Calu3 (cell line): Measurements from ENCODE around the gene LRP2. TPM values are rescaled to one million over a fixed set of nuclear protein-coding genes. Genes with fewer than 3 reads are reported as not detected.
A peak's percentile ranks its signal among the peaks of the same experiment; 100 is the strongest.

Source experiments
- BruUV-seq: library from RNA; stranded (reverse); fragments of 400-500 nt; replicated peaks from 2 replicates; lab custom pipeline; 2021; lab: Mats Ljungman, UMichigan
- CTCF ChIA-PET: fragments of 300-600 bp; sonication (Branson Sonifier 250); formaldehyde crosslinking; loops from one replicate; lab custom pipeline; 2022; ENCODE audit warnings: antibody characterized with exemption; lab: Charles Lee
- DNase-seq: peaks from one replicate; pipeline ENCODE4 v3.0.0; 2022
- H3K27ac Mint-ChIP-seq: one replicate; pipeline ENCODE4 v1.8.0; 2022; ENCODE audit warnings: mixed read lengths; ENCODE audit not compliant: unreplicated experiment
- H3K27me3 Mint-ChIP-seq: one replicate; pipeline ENCODE4 v1.8.0; 2022; ENCODE audit warnings: mixed read lengths; ENCODE audit not compliant: unreplicated experiment
- H3K36me3 Mint-ChIP-seq: one replicate; pipeline ENCODE4 v1.8.0; 2022; ENCODE audit warnings: mild to moderate bottlenecking, moderate library complexity, mixed read lengths; ENCODE audit not compliant: insufficient read depth, unreplicated experiment
- H3K4me1 Mint-ChIP-seq: one replicate; pipeline ENCODE4 v1.8.0; 2022; ENCODE audit warnings: mild to moderate bottlenecking, low read depth, mixed read lengths; ENCODE audit not compliant: unreplicated experiment
- H3K4me3 Mint-ChIP-seq: one replicate; pipeline ENCODE4 v1.8.0; 2022; ENCODE audit warnings: mild to moderate bottlenecking, low read depth, moderate library complexity, mixed read lengths; ENCODE audit not compliant: unreplicated experiment
- H3K9me3 Mint-ChIP-seq: one replicate; pipeline ENCODE4 v1.8.0; 2022; ENCODE audit warnings: low read depth, mixed read lengths; ENCODE audit not compliant: unreplicated experiment
- intact Hi-C: fragments of 100-400 bp; cut with micrococcal nuclease; formaldehyde crosslinking; loops from one replicate; pipeline ENCODE4 v1.10.0; 2022; ENCODE audit not compliant: unreplicated experiment
- total RNA-seq: library from RNA; stranded (reverse); gene quantifications from 2 replicates; pipeline ENCODE4 v1.2.3, GENCODE V29; 2022
- TF ChIP-seq, protein P1 (sequence below): fragments of 200-600 bp; IDR thresholded peaks from one replicate; pipeline ENCODE4 v1.8.0; 2022; ENCODE audit warnings: antibody characterized with exemption; ENCODE audit not compliant: unreplicated experiment

LRP2 gene
- total RNA-seq, 1 experiment from 2014 or later = 0.66 TPM

DNA sequence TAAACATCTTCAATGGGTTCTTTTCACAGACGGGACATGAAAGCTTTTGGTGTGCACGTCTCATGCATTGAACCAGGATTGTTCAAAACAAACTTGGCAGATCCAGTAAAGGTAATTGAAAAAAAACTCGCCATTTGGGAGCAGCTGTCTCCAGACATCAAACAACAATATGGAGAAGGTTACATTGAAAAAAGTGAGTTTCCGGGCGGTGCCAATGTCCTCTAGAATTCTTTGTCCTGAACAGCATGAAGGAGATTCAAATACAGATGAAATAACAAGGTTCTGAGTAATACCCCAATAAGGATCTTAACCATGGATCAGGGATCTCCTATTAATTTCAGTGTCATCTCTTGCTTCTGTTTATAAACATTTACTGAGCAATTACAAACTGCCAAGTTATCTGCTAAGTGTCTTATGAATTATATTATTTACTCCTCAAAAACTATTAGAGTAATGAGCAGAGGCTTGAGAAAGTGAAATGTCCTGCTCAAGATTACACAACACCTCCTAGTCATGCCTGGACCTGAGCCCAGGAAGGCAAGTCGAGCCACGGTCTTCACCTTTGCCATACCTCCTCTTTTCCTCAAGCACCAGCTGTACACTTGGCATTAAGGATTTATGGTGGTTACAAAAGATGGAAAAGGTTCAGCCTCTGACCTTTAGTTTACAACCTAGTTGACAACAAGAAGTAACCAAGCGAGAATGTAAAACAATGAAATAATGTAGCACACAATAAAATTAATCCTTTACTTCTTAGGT, 270.4 kb downstream of the LRP2 start:
- Mint-ChIP-seq H3K27me3 (no peaks in the 10 kb centered on the region), H3K36me3 (peaks cover 17% of the 10 kb centered on the region), H3K4me1 (peaks cover 59% of the 10 kb centered on the region), H3K27ac (peak overlapping the region; percentile 58), H3K9me3 (peaks cover 2% of the 10 kb centered on the region), H3K4me3 (no peak overlapping the region)
- BruUV-seq = no TSS peak
- CTCF ChIA-PET = no interaction called here
- TF ChIP-seq, protein P1, sequence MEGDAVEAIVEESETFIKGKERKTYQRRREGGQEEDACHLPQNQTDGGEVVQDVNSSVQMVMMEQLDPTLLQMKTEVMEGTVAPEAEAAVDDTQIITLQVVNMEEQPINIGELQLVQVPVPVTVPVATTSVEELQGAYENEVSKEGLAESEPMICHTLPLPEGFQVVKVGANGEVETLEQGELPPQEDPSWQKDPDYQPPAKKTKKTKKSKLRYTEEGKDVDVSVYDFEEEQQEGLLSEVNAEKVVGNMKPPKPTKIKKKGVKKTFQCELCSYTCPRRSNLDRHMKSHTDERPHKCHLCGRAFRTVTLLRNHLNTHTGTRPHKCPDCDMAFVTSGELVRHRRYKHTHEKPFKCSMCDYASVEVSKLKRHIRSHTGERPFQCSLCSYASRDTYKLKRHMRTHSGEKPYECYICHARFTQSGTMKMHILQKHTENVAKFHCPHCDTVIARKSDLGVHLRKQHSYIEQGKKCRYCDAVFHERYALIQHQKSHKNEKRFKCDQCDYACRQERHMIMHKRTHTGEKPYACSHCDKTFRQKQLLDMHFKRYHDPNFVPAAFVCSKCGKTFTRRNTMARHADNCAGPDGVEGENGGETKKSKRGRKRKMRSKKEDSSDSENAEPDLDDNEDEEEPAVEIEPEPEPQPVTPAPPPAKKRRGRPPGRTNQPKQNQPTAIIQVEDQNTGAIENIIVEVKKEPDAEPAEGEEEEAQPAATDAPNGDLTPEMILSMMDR = no peak
- DNase-seq = peak; percentile 65
- intact Hi-C loops = loop anchor here (2.0 kb wide), 1 partner anchor 79 kb away; no protein-coding TSS in a partner anchor

DNA sequence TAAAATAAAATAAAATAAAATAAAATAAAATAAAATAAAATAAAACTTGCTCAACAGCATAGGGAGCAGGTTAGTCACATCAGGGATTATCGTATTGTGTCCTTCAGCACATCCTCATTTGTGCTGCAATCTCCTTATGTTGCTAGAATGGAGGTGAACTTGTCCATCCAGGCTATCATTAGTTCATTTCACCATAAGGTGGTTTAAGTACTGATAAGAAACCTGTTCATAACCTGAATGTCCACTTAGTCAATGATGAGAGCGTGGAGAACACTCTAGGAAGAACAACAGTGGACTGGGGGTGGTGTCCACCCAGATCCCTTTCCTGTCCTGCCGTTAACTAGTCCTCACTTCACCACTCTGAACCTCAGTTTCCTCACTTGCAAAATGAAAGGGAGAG, 271.1 kb downstream of the LRP2 start:
- TF ChIP-seq, protein P1 = no peak
- H3K27ac Mint-ChIP-seq = no peak overlapping the region
- CTCF ChIA-PET = no interaction called here
- intact Hi-C loops = no loop called here
- no peak for DNase-seq
- H3K4me1 Mint-ChIP-seq = peaks cover 57% of the 10 kb centered on the region
- H3K9me3 Mint-ChIP-seq = peaks cover 2% of the 10 kb centered on the region
- peaks cover 17% of the 10 kb centered on the region for H3K36me3 Mint-ChIP-seq
- no peak overlapping the region for H3K4me3 Mint-ChIP-seq
- H3K27me3 Mint-ChIP-seq = no peaks in the 10 kb centered on the region
- no TSS peak for BruUV-seq

- Mint-ChIP-seq H3K27me3 (no peaks in the 10 kb centered on the region), H3K9me3 (peaks cover 5% of the 10 kb centered on the region), H3K36me3 (peaks cover 17% of the 10 kb centered on the region), H3K27ac (no peak overlapping the region), H3K4me1 (peaks cover 53% of the 10 kb centered on the region), H3K4me3 (no peak overlapping the region)
- intact Hi-C loops = no loop called here
- BruUV-seq = no TSS peak
- TF ChIP-seq, protein P1 = no peak
- DNase-seq = no peak
- CTCF ChIA-PET = no interaction called here
These were observed 272.1 kb downstream of the LRP2 start for GRCh38 chr2:169090133-169090820.

- H3K27ac Mint-ChIP-seq = no peak overlapping the region
- no peaks in the 10 kb centered on the region for H3K27me3 Mint-ChIP-seq
- peaks cover 48% of the 10 kb centered on the region for H3K4me1 Mint-ChIP-seq
- CTCF ChIA-PET = no interaction called here
- peaks cover 17% of the 10 kb centered on the region for H3K36me3 Mint-ChIP-seq
- intact Hi-C loops = no loop called here
- H3K4me3 Mint-ChIP-seq = no peak overlapping the region
- no peak for DNase-seq
- BruUV-seq = no TSS peak
- TF ChIP-seq, protein P1 = no peak
- peaks cover 5% of the 10 kb centered on the region for H3K9me3 Mint-ChIP-seq
These were observed 273.2 kb downstream of the LRP2 start for GRCh38 chr2:169089182-169089581.
